ENCODE results near the gene CLDN6. TPM values are rescaled to one million over a fixed set of nuclear protein-coding genes. Genes with fewer than 3 reads are reported as not detected.

The CLDN6 gene
- total and polyA plus RNA-seq, 7 experiments from 2014 or later, result not detected

GRCh38 chr16:2990891-2991290 is 27.1 kb downstream of the CLDN6 start:
- Mint-ChIP-seq H3K9me3 (peaks cover 0 to 2% (median 0%) of the 10 kb centered on the region in 11 donors), H3K4me3 (no peak overlapping the region), H3K27ac (no peak overlapping the region), H3K27me3 (peaks cover 0 to 6% (median 0%) of the 10 kb centered on the region in 5 donors), H3K4me1 (no peaks in the 10 kb centered on the region), H3K36me3 (no peaks in the 10 kb centered on the region)
- ChIA-PET POLR2A (no interaction called here), CTCF (interaction anchor here (0.9 kb wide), 1 partner anchor 8 kb away, joined by 3 read pairs; no protein-coding TSS in a partner anchor)
- DNase-seq (no peak), ATAC-seq (no peak)
- intact Hi-C loops (cut with micrococcal nuclease), result no loop called here
- Histone ChIP-seq H3K4me1 (ENCODE audit: control insufficient read depth in 2 of 2, insufficient read depth in 2 of 2, low read length in 2 of 2) (no peaks in the 10 kb centered on the region), H3K4me3 (ENCODE audit: low read length) (no peak overlapping the region), H3K27ac (ENCODE audit: low read depth, low read length) (no peak overlapping the region), H3K9me3 (ENCODE audit: control insufficient read depth in 2 of 3, low read length in 3 of 3) (no peaks in the 10 kb centered on the region), H3K36me3 (ENCODE audit: control insufficient read depth in 2 of 3, insufficient read depth in 3 of 3, low read length in 3 of 3) (no peaks in the 10 kb centered on the region), H3K27me3 (ENCODE audit: control insufficient read depth in 2 of 2, insufficient read depth in 2 of 2, low read length in 2 of 2) (no peaks in the 10 kb centered on the region)

GRCh38 chr16:2988590-2989099 is 29.3 kb downstream of the CLDN6 start:
- H3K4me3 Mint-ChIP-seq, result no peak overlapping the region
- DNase-seq, result no peak
- H3K4me1 ChIP-seq (ENCODE audit: control insufficient read depth in 2 of 2, insufficient read depth in 2 of 2, low read length in 2 of 2), result no peaks in the 10 kb centered on the region
- H3K9me3 ChIP-seq (ENCODE audit: control insufficient read depth in 2 of 3, low read length in 3 of 3), result no peaks in the 10 kb centered on the region
- CTCF ChIA-PET, result no interaction called here
- no peak overlapping the region for H3K4me3 ChIP-seq (ENCODE audit: low read length)
- H3K4me1 Mint-ChIP-seq, result peaks cover 0 to 6% (median 0%) of the 10 kb centered on the region in 7 donors
- intact Hi-C loops (cut with micrococcal nuclease), result no loop called here
- no peaks in the 10 kb centered on the region for H3K27me3 ChIP-seq (ENCODE audit: control insufficient read depth in 2 of 2, insufficient read depth in 2 of 2, low read length in 2 of 2)
- H3K27ac ChIP-seq (ENCODE audit: low read depth, low read length), result no peak overlapping the region
- ATAC-seq, result no peak
- no peak overlapping the region for H3K27ac Mint-ChIP-seq
- no peaks in the 10 kb centered on the region for H3K36me3 Mint-ChIP-seq
- peaks cover 0 to 9% (median 0%) of the 10 kb centered on the region in 5 donors for H3K27me3 Mint-ChIP-seq
- H3K36me3 ChIP-seq (ENCODE audit: control insufficient read depth in 2 of 3, insufficient read depth in 3 of 3, low read length in 3 of 3), result no peaks in the 10 kb centered on the region
- POLR2A ChIA-PET, result interaction anchor here (0.7 to 1.5 kb wide), 2 partner anchors 8 to 10 kb away, joined by 3 to 4 read pairs; no protein-coding TSS in a partner anchor
- peaks cover 0 to 2% (median 0%) of the 10 kb centered on the region in 11 donors for H3K9me3 Mint-ChIP-seq

DNA sequence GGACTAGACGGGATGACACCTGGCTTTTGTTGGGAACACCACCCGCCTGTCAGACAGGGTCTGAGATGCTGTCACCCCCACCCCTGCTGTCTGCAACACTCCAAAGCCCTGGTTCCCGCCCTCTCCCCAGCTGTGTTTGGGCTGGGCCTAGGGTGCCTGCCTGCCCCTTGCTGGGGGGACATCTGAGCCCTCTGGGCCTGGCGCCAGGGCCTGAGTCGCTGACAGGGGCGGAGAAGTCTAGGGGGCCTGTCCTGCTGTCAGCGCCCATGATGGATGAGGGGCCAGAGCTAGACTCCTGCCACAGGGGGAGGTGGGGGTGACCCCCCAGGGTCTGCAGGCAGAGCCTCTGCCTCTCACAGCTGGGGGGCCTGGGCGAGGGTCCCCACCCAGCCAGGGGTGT is 30.1 kb downstream of the CLDN6 start:
- DNase-seq, result no peak
- H3K4me1 Mint-ChIP-seq, result peaks cover 0 to 11% (median 0%) of the 10 kb centered on the region in 7 donors
- CTCF ChIA-PET, result no interaction called here
- intact Hi-C loops (cut with micrococcal nuclease), result no loop called here
- Histone ChIP-seq H3K36me3 (ENCODE audit: control insufficient read depth in 2 of 3, insufficient read depth in 3 of 3, low read length in 3 of 3) (no peaks in the 10 kb centered on the region), H3K4me3 (ENCODE audit: low read length) (no peak overlapping the region), H3K4me1 (ENCODE audit: control insufficient read depth in 2 of 2, insufficient read depth in 2 of 2, low read length in 2 of 2) (no peaks in the 10 kb centered on the region), H3K27me3 (ENCODE audit: control insufficient read depth in 2 of 2, insufficient read depth in 2 of 2, low read length in 2 of 2) (no peaks in the 10 kb centered on the region), H3K9me3 (ENCODE audit: control insufficient read depth in 2 of 3, low read length in 3 of 3) (no peaks in the 10 kb centered on the region), H3K27ac (ENCODE audit: low read depth, low read length) (no peak overlapping the region)
- H3K27me3 Mint-ChIP-seq, result peaks cover 0 to 9% (median 0%) of the 10 kb centered on the region in 5 donors
- no peak overlapping the region for H3K4me3 Mint-ChIP-seq
- peaks cover 0 to 2% (median 0%) of the 10 kb centered on the region in 11 donors for H3K9me3 Mint-ChIP-seq
- no peaks in the 10 kb centered on the region for H3K36me3 Mint-ChIP-seq
- POLR2A ChIA-PET, result no interaction called here
- no peak overlapping the region for H3K27ac Mint-ChIP-seq
- no peak for ATAC-seq

DNA sequence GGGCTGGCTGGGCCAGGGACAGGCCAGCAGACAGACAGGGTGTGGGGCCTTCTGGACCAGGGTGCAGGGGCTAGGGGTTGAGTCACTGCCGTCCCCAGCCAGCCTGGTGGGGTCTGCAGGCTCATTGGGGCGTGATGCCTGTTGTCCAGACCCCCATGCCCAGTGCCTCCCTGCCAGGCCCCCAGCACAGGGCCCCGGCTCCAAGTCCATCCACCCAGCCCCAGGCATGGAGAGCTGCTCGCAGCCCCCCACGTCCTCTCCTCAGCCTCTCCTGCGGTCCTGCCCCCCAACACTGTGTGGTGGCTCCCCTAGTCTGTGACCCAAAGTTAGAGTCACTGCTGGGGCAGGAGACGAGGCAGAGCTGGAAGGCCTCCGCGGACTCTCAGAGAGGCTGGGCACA is 30.7 kb downstream of the CLDN6 start:
- ChIA-PET POLR2A (no interaction called here), CTCF (interaction anchor here (0.5 kb wide), 1 partner anchor 142 kb away, joined by 3 read pairs; no protein-coding TSS in a partner anchor)
- H3K27me3 ChIP-seq (ENCODE audit: control insufficient read depth in 2 of 2, insufficient read depth in 2 of 2, low read length in 2 of 2), result no peaks in the 10 kb centered on the region
- intact Hi-C loops (cut with micrococcal nuclease), result no loop called here
- no peak for ATAC-seq
- Mint-ChIP-seq H3K9me3 (peaks cover 0 to 3% (median 0%) of the 10 kb centered on the region in 11 donors), H3K4me3 (no peak overlapping the region), H3K27ac (no peak overlapping the region), H3K27me3 (peaks cover 0 to 9% (median 0%) of the 10 kb centered on the region in 5 donors), H3K36me3 (no peaks in the 10 kb centered on the region), H3K4me1 (peaks cover 2 to 11% (median 3%) of the 10 kb centered on the region in 7 donors)
- no peak for DNase-seq
- H3K27ac ChIP-seq (ENCODE audit: low read depth, low read length), result no peak overlapping the region
- H3K4me3 ChIP-seq (ENCODE audit: low read length), result no peak overlapping the region
- H3K9me3 ChIP-seq (ENCODE audit: control insufficient read depth in 2 of 3, low read length in 3 of 3), result no peaks in the 10 kb centered on the region
- H3K36me3 ChIP-seq (ENCODE audit: control insufficient read depth in 2 of 3, insufficient read depth in 3 of 3, low read length in 3 of 3), result no peaks in the 10 kb centered on the region
- no peaks in the 10 kb centered on the region for H3K4me1 ChIP-seq (ENCODE audit: control insufficient read depth in 2 of 2, insufficient read depth in 2 of 2, low read length in 2 of 2)

GRCh38 chr16:2986623-2987188 is 31.3 kb downstream of the CLDN6 start:
- Mint-ChIP-seq H3K4me3 (no peak overlapping the region), H3K27me3 (peaks cover 0 to 9% (median 0%) of the 10 kb centered on the region in 5 donors), H3K4me1 (peaks cover 7 to 12% (median 7%) of the 10 kb centered on the region in 7 donors), H3K9me3 (peaks cover 0 to 3% (median 0%) of the 10 kb centered on the region in 11 donors), H3K36me3 (peaks cover 0 to under 1% (median 0%) of the 10 kb centered on the region in 5 donors), H3K27ac (peak overlapping the region in 1 of 9 donors; percentile 76)
- ATAC-seq, result no peak
- Histone ChIP-seq H3K4me1 (ENCODE audit: control insufficient read depth in 2 of 2, insufficient read depth in 2 of 2, low read length in 2 of 2) (no peaks in the 10 kb centered on the region), H3K27me3 (ENCODE audit: control insufficient read depth in 2 of 2, insufficient read depth in 2 of 2, low read length in 2 of 2) (no peaks in the 10 kb centered on the region), H3K4me3 (ENCODE audit: low read length) (no peak overlapping the region), H3K9me3 (ENCODE audit: control insufficient read depth in 2 of 3, low read length in 3 of 3) (no peaks in the 10 kb centered on the region), H3K36me3 (ENCODE audit: control insufficient read depth in 2 of 3, insufficient read depth in 3 of 3, low read length in 3 of 3) (no peaks in the 10 kb centered on the region), H3K27ac (ENCODE audit: low read depth, low read length) (no peak overlapping the region)
- intact Hi-C loops (cut with micrococcal nuclease), result no loop called here
- ChIA-PET POLR2A (interaction anchor here (0.5 kb wide), 1 partner anchor 642 kb away, joined by 5 read pairs; no protein-coding TSS in a partner anchor), CTCF (interaction anchor here (0.5 kb wide), 1 partner anchor 142 kb away, joined by 3 read pairs; no protein-coding TSS in a partner anchor)
- no peak for DNase-seq

DNA sequence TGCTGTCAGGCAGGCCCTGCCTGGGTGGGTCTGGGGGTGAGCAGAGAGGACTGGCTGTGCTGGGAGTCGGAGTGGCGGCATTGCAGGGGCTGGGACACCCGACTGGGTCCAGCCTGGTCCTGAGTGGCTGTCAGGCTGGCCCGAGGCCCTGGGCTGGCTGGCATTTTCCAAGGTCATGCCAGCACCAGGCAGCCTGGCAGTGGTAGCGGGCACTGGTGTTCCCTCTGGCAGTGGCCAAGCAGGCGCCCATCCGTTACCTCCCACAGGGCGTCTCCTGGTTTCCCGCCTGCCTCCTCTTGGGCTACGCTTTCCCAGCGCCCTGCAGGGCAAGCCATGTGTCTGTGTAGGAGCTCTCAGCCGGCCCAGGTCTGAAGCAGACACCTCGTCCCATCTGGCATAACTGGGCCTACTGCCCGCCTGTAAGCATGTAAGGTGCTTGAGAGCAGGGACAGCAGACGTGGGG is 32.1 kb downstream of the CLDN6 start:
- Histone ChIP-seq H3K4me1 (ENCODE audit: control insufficient read depth in 2 of 2, insufficient read depth in 2 of 2, low read length in 2 of 2) (peaks cover 2% of the 10 kb centered on the region in 2 donors), H3K27ac (ENCODE audit: low read depth, low read length) (no peak overlapping the region), H3K36me3 (ENCODE audit: control insufficient read depth in 2 of 3, insufficient read depth in 3 of 3, low read length in 3 of 3) (no peaks in the 10 kb centered on the region), H3K4me3 (ENCODE audit: low read length) (no peak overlapping the region), H3K27me3 (ENCODE audit: control insufficient read depth in 2 of 2, insufficient read depth in 2 of 2, low read length in 2 of 2) (no peaks in the 10 kb centered on the region), H3K9me3 (ENCODE audit: control insufficient read depth in 2 of 3, low read length in 3 of 3) (no peaks in the 10 kb centered on the region)
- CTCF ChIA-PET, result interaction anchor here (1.3 kb wide), 1 partner anchor 18 kb away, joined by 3 read pairs; no protein-coding TSS in a partner anchor
- Mint-ChIP-seq H3K4me3 (no peak overlapping the region), H3K9me3 (peaks cover 0 to 3% (median 0%) of the 10 kb centered on the region in 11 donors), H3K36me3 (peaks cover 0 to 2% (median 0%) of the 10 kb centered on the region in 5 donors), H3K27ac (no peak overlapping the region), H3K4me1 (peaks cover 9 to 16% (median 12%) of the 10 kb centered on the region in 7 donors), H3K27me3 (peaks cover 0 to 9% (median 0%) of the 10 kb centered on the region in 5 donors)
- ATAC-seq (no peak), DNase-seq (no peak)
- POLR2A ChIA-PET, result interaction anchor here (0.5 kb wide), 1 partner anchor 643 kb away, joined by 5 read pairs; no protein-coding TSS in a partner anchor
- intact Hi-C loops (cut with micrococcal nuclease), result no loop called here
